Fibroblast of villous mesenchyme (primary cell): ENCODE results near the gene PLEKHH3. TPM values are rescaled to one million over a fixed set of nuclear protein-coding genes. Genes with fewer than 3 reads are reported as not detected.

ENCODE experiments used
- DNase-seq: peaks from one replicate; pipeline ENCODE4 v3.0.0-alpha.2; 2010; ENCODE audit warnings: low read depth
- H3K4me3 ChIP-seq: 2 replicates; pipeline ENCODE4 v1.5.1; 2011; ENCODE audit warnings: low read depth, mild to moderate bottlenecking, low read length
- CTCF ChIP-seq: IDR thresholded peaks from 2 replicates; pipeline ENCODE4 v1.5.1; 2012; ENCODE audit warnings: low read depth, mild to moderate bottlenecking, low read length; ENCODE audit not compliant: insufficient read depth
- total RNA-seq: library from RNA; depleted of rRNA; stranded (reverse); fragments of >200 nt; gene quantifications from 2 replicates; pipeline ENCODE4 v1.2.3, GENCODE V29; 2012

Gene PLEKHH3
- total RNA-seq, 1 donor: 13.8 TPM

GRCh38 chr17:42673885-42674754 is 2.7 kb downstream of the PLEKHH3 start:
- peak overlapping the region; percentile 94 for H3K4me3 ChIP-seq
- peak; percentile 64 for TF ChIP-seq CTCF
- peak; percentile 84 for DNase-seq

DNA sequence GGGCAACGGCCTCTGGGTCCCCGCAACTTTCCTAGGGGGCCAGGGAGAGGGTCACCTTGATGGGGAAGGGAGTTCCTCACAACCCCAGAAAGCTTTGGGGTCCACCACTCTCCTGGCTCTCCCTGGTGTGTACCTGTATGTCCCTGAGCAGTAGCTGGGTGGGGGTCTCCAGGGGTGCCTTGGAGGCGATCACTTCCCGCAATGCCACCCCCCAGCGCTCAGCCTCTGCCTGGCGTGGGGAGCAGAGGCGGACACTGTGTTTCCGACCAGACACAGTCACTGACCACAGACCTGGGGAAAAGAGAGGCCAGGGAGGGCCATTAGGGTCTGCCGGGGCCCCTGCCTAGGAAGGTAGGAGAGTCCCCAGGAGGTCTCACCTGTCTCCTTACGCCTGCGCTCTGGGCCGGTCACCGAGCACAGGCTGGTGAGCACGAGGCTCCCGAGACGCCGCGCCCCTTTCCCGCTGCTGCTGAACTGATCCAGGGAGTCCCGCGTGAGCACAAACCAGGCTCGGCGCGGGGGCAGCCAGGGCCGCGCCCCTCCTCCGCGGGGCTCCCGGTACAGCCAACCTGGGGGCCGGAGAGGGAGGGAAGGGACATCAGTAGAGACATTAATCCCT is 3.4 kb downstream of the PLEKHH3 start:
- no peak for TF ChIP-seq CTCF
- H3K4me3 ChIP-seq: peak overlapping the region; percentile 94
- DNase-seq: no peak

DNA sequence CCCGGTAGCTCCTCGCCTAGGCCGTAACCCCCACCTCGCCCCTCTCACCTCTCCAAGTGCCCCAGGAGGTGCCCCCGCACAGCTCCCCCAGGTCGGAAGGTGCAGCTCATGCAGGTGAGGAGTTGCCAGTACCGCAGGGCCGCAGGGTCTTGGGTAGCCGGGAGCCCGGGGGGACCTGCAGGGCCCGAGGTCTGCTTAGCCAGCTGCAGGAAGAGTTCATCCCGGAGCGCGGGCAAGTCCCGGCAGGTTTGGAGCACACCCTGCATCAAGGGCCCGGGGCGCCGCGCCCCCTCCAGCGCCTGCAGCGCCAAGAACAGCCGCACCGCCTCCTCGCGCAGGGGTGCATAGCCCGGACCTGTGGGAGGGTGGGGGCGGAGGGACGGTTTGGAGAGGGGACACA is 4.8 kb downstream of the PLEKHH3 start:
- DNase-seq: no peak
- TF ChIP-seq CTCF: no peak
- no peak overlapping the region for H3K4me3 ChIP-seq

- no peak for TF ChIP-seq CTCF
- DNase-seq: no peak
- H3K4me3 ChIP-seq: no peak overlapping the region
Measured at GRCh38 chr17:42670789-42671657, 5.8 kb downstream of the PLEKHH3 start.

DNA sequence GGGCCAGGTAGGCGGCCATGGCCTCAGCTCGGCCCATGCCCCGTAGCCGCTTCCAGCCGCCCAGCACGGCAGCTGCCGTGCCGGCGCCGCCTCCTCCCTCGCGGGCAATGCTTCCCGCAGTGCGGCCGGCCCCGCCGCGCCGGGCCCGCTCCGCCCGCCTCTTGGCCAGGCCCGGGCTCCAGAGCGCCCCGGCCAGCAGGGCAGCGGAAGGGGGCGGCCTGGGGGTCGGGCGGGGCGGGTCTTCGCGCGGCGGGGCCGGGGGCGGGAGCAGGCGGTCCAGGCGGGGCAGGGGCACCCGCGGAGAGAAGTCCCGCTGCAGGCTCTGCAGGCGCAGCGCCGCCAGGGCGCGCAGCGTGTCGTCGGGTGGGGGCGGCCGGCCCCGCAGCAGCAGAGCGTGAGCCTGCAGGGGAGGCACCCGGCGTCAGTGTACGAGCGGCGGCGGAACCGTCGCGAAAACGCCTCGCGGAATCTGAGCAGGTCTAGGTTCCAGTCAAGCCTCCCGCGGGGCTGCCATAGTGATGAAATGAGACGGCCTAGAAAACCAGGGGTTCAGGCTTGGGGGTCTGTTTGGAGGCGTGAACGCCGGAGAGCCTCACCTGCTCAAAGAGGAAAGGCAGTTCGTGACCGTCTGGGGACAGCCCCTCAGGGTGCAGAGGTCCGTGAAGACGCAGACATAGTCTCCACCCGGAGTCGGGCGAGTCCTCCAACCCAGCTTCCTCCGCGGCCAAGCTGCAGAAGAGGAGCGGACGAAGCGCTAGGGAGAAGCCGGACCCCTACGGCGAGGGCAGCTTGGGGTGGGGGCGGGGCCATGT is 6.6 kb downstream of the PLEKHH3 start:
- H3K4me3 ChIP-seq: no peak overlapping the region
- no peak for DNase-seq
- TF ChIP-seq CTCF: no peak

DNA sequence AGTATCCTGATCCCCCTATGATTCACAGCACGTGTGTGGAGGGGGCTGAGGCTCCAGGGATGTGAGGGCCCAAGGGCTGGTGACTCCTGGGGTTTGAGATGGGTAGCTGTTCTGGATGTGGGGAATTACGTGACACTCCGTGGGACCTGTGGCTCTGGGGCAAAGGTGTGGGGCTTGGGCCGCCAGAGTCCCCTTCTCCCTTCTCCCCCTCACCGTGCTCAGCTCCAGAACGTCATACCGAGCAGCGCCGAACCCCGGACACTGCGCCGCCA is 7.2 kb downstream of the PLEKHH3 start:
- no peak for TF ChIP-seq CTCF
- H3K4me3 ChIP-seq: no peak overlapping the region
- DNase-seq: no peak
